Caco-2 (cell line): ENCODE results near the gene PTDSS2. TPM values are rescaled to one million over a fixed set of nuclear protein-coding genes. Genes with fewer than 3 reads are reported as not detected.

Experiments
- BruUV-seq: library from RNA; stranded (reverse); fragments of 400-500 nt; replicated peaks from 2 replicates; lab custom pipeline; 2021; lab: Mats Ljungman, UMichigan
- CTCF ChIA-PET: fragments of 300-600 bp; sonication (Branson Sonifier 250); formaldehyde crosslinking; loops from one replicate; lab custom pipeline; 2022; ENCODE audit warnings: antibody characterized with exemption; lab: Charles Lee
- POLR2A ChIA-PET: fragments of 300-600 bp; sonication (Branson Sonifier 250); formaldehyde crosslinking; loops from one replicate; lab custom pipeline; 2022; ENCODE audit warnings: antibody characterized with exemption; lab: Charles Lee
- DNase-seq, 2 experiments: peaks; one replicate each; pipeline versions ENCODE4 v3.0.0 to v3.0.0-alpha.2; 2020 to 2022
- H3K27me3 ChIP-seq: replicated peaks from 2 replicates; pipeline ENCODE4 v1.6.0; 2011; ENCODE audit warnings: low read length; ENCODE audit not compliant: control insufficient read depth, insufficient read depth
- H3K36me3 ChIP-seq: 2 replicates; pipeline ENCODE4 v1.5.1; 2011; ENCODE audit warnings: low read length; ENCODE audit not compliant: control insufficient read depth, insufficient read depth
- H3K4me1 ChIP-seq: fragments of 250-450 bp; sonication (Bioruptor Pico); 2 replicates; pipeline ENCODE4 v1.5.1; 2020; ENCODE audit warnings: mild to moderate bottlenecking
- H3K4me3 ChIP-seq: 2 replicates; pipeline ENCODE4 v1.5.1; 2011; ENCODE audit warnings: low read depth, mild to moderate bottlenecking, control low read depth, low read length
- H3K9me3 ChIP-seq: fragments of 250-450 bp; sonication (Bioruptor Pico); 2 replicates; pipeline ENCODE4 v1.5.1; 2020; ENCODE audit warnings: mild to moderate bottlenecking, moderate library complexity
- H3K27ac Mint-ChIP-seq: one replicate; pipeline ENCODE4 v1.8.0; 2022; ENCODE audit warnings: mixed read lengths; ENCODE audit not compliant: unreplicated experiment
- H3K27me3 Mint-ChIP-seq: one replicate; pipeline ENCODE4 v1.8.0; 2022; ENCODE audit warnings: mixed read lengths; ENCODE audit not compliant: insufficient read depth, unreplicated experiment
- H3K36me3 Mint-ChIP-seq: one replicate; pipeline ENCODE4 v1.8.0; 2022; ENCODE audit warnings: mild to moderate bottlenecking, mixed read lengths; ENCODE audit not compliant: insufficient read depth, unreplicated experiment
- H3K4me1 Mint-ChIP-seq: one replicate; pipeline ENCODE4 v1.8.0; 2022; ENCODE audit warnings: low read depth, mixed read lengths; ENCODE audit not compliant: unreplicated experiment
- H3K4me3 Mint-ChIP-seq: one replicate; pipeline ENCODE4 v1.8.0; 2022; ENCODE audit warnings: mild to moderate bottlenecking, moderate library complexity, mixed read lengths; ENCODE audit not compliant: unreplicated experiment
- H3K9me3 Mint-ChIP-seq: one replicate; pipeline ENCODE4 v1.8.0; 2022; ENCODE audit warnings: mixed read lengths; ENCODE audit not compliant: unreplicated experiment
- CTCF ChIP-seq, 2 experiments: fragments of 200-600 bp in 1 of 2; IDR thresholded peaks; 1 replicate in 1 of 2; 2 replicates in 1 of 2; pipeline versions ENCODE4 v1.5.1 to v1.8.0; 2011 to 2022; ENCODE audit warnings: antibody characterized with exemption in 1 of 2, control low read depth in 1 of 2, inconsistent platforms in 1 of 2, low read depth in 1 of 2, low read length in 1 of 2, mild to moderate bottlenecking in 1 of 2, moderate library complexity in 1 of 2; ENCODE audit not compliant: insufficient read depth in 1 of 2, severe bottlenecking in 1 of 2, unreplicated experiment in 1 of 2
- intact Hi-C: fragments of 100-400 bp; cut with micrococcal nuclease; formaldehyde crosslinking; loops from one replicate; pipeline ENCODE4 v1.10.0; 2022; ENCODE audit not compliant: unreplicated experiment
- total RNA-seq: library from RNA; stranded (reverse); gene quantifications from 2 replicates; pipeline ENCODE4 v1.2.3, GENCODE V29; 2022

PTDSS2 gene
- total RNA-seq, 1 experiment from 2014 or later: 44.3 TPM

- no peak for DNase-seq
- Histone ChIP-seq H3K36me3 (peaks cover 6% of the 10 kb centered on the region), H3K9me3 (no peaks in the 10 kb centered on the region), H3K4me1 (peaks cover 7% of the 10 kb centered on the region), H3K27me3 (no peaks in the 10 kb centered on the region), H3K4me3 (no peak overlapping the region)
- Mint-ChIP-seq H3K27me3 (no peaks in the 10 kb centered on the region), H3K27ac (no peak overlapping the region), H3K36me3 (peaks cover 63% of the 10 kb centered on the region), H3K4me3 (no peak overlapping the region), H3K4me1 (no peaks in the 10 kb centered on the region), H3K9me3 (no peaks in the 10 kb centered on the region)
- ChIA-PET CTCF (interaction anchor here (0.5 kb wide), 1 partner anchor 20 kb away, joined by 5 read pairs; no protein-coding TSS in a partner anchor), POLR2A (no interaction called here)
- no peak for TF ChIP-seq CTCF (IDR thresholded peaks at IDR 0.05; ENCODE audit: insufficient read depth in 1 of 2, low read depth in 1 of 2, low read length in 1 of 2, severe bottlenecking in 1 of 2, unreplicated experiment in 1 of 2)
- no TSS peak for BruUV-seq
- intact Hi-C loops: no loop called here
Observed at GRCh38 chr11:502288-503178, 52.5 kb downstream of the PTDSS2 start.

- H3K4me3 ChIP-seq: no peak overlapping the region
- Mint-ChIP-seq H3K27ac (no peak overlapping the region), H3K36me3 (peaks cover 63% of the 10 kb centered on the region), H3K9me3 (no peaks in the 10 kb centered on the region), H3K4me3 (no peak overlapping the region), H3K4me1 (no peaks in the 10 kb centered on the region), H3K27me3 (no peaks in the 10 kb centered on the region)
- no peak for DNase-seq
- peaks cover 3% of the 10 kb centered on the region for H3K36me3 ChIP-seq
- peaks cover 7% of the 10 kb centered on the region for H3K4me1 ChIP-seq
- POLR2A ChIA-PET: no interaction called here
- BruUV-seq: no TSS peak
- TF ChIP-seq CTCF (IDR thresholded peaks at IDR 0.05; ENCODE audit: insufficient read depth in 1 of 2, low read depth in 1 of 2, low read length in 1 of 2, severe bottlenecking in 1 of 2, unreplicated experiment in 1 of 2): no peak
- CTCF ChIA-PET: no interaction called here
- H3K9me3 ChIP-seq: no peaks in the 10 kb centered on the region
- H3K27me3 ChIP-seq: no peaks in the 10 kb centered on the region
- intact Hi-C loops: no loop called here
Observed at GRCh38 chr11:503179-503981, 53.3 kb downstream of the PTDSS2 start.
